ENCODE results near the gene CLASP2.

The CLASP2 gene

GRCh38 chr3:33716227-33716626 lies 1.8 kb downstream of the CLASP2 start:
- TF ChIP-seq CTCF (IDR thresholded peaks at IDR 0.05), result no peak

DNA sequence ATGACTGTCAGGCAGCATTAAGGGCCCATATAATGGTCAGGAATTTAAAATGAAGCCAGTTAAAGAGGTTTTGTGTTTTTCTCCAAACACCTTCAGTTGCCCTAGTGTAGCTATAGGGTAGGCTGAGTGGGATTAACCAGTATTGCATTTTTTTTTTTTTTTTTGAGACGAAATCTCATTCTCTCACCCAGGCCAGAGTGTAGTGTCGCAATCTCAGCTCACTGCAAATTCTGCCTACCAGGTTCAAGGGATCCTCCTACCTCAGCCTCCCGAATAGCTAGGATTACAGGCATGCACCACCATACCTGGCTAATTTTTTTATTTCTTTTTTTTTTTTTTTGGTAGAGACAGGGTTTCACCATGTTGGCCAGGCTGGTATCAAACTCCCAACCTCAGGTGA lies 7.0 kb downstream of the CLASP2 start:
- no peak for TF ChIP-seq CTCF (IDR thresholded peaks at IDR 0.05)

DNA sequence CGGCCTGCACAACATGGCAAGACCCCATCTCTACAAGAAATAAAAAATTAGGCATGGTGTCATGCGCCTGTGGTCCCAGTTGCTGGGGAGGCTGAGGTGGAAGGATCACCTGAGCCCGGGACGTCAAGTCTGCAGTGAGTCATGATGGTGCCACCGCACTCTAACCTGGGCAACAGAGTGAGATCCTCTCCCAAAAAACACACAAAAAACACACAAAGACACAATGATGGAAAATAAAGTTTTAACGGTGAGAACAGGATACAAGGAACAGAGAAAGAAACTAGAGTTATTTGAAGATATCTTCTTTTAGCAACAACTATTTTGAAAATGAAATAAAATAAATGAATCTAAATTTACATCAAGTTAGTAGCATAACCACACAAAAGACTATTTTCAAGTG lies 12.0 kb downstream of the CLASP2 start:
- no peak for TF ChIP-seq CTCF (IDR thresholded peaks at IDR 0.05)

GRCh38 chr3:33704891-33705290 lies 13.2 kb downstream of the CLASP2 start:
- TF ChIP-seq CTCF (IDR thresholded peaks at IDR 0.05), result no peak

DNA sequence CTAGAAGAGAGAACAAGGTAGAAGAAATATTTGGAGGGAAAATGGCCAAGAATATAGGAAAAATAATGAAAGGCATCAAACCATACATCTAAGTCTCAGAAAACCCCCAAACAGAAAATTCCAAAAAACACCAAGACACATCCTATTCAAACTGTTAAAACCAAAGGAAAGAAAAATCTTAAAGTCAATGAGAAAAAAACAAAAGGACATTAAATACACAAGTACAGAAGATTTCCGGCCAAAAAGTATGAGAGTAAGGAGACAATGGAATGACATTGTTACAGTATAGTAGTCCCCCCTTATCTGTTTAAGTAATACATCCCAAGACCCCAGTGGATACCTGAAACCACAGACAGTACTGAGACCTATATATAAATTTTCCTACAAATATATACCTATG lies 18.8 kb downstream of the CLASP2 start:
- no peak for TF ChIP-seq CTCF (IDR thresholded peaks at IDR 0.05)

- TF ChIP-seq CTCF (IDR thresholded peaks at IDR 0.05), result no peak
Measured at GRCh38 chr3:33694944-33695343, 23.1 kb downstream of the CLASP2 start.

DNA sequence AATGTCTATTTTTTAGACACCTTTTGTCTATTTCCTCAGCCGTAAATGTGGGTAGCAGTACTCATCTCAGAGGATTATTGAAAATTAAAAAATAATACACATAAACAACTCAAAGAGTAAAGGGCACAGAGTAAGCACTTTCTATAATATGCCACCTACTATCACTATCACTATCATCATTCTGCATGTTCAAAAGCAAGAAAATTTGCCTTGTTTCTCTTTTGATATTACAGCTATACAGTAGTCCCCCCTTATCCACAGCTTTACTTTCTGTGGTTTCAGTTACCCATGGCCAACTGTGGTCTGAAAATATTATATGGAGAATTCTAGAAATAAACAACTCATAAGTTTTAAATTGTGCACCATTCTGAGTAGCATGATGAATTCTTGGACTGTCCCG lies 27.7 kb downstream of the CLASP2 start:
- no peak for TF ChIP-seq CTCF (IDR thresholded peaks at IDR 0.05)

DNA sequence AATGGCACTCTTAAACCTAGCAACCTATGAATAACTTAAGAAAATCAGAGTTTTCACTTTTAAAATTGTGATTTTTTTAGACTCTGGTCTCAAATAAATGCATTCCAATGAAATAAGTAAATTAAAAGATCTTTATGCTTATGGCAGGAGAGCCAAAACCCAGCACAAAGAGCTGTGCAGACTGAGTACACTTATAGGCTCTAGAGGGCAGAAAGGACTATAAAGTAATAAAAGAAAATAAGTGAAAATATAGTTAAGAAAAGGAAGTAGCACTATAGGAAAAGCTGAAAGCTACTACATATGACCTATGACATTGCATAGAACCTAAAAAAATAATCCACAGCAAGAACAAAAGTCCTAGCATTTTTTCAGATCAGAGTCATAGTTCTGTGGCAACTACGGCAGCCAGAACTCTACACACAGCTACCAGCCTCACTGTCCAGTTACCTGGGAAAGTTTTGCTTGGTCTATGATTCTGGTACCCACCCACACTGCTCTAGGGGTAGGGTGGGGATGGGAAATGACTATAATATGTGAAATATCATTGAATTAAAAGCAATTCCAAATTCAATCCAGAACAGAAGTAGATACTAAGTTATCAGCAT lies 30.5 kb downstream of the CLASP2 start:
- no peak for TF ChIP-seq CTCF (IDR thresholded peaks at IDR 0.05)

All from LNCAP (cell line).